ENCODE data around the gene EPN2. TPM values are rescaled to one million over a fixed set of nuclear protein-coding genes. Genes with fewer than 3 reads are reported as not detected.

Gene EPN2
- total RNA-seq, 1 experiment from 2014 or later = 57.8 TPM

DNA sequence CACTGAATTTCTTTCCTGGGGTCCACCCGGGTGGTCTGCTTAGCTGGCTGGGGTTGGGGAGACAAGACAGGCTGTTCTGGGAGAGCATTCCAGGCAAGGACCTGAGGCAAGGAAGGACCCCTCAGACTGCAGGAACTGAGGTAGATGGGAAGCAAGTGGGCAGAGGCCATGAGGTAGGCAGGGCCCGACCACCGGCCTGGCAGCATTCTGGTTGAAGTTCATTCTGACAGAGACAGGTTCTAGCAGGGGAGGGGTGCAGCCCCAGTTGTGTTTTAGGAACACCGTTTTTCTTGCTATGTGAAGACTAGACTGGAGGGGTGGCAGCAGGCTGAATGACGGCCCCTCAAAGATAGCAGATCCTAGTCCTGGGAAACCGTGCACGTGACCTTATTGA lies 107.9 kb downstream of the EPN2 start:
- no peak overlapping the region for H3K9ac ChIP-seq (ENCODE audit: extremely low read depth, insufficient read length, low read length)
- TF ChIP-seq, protein P1, sequence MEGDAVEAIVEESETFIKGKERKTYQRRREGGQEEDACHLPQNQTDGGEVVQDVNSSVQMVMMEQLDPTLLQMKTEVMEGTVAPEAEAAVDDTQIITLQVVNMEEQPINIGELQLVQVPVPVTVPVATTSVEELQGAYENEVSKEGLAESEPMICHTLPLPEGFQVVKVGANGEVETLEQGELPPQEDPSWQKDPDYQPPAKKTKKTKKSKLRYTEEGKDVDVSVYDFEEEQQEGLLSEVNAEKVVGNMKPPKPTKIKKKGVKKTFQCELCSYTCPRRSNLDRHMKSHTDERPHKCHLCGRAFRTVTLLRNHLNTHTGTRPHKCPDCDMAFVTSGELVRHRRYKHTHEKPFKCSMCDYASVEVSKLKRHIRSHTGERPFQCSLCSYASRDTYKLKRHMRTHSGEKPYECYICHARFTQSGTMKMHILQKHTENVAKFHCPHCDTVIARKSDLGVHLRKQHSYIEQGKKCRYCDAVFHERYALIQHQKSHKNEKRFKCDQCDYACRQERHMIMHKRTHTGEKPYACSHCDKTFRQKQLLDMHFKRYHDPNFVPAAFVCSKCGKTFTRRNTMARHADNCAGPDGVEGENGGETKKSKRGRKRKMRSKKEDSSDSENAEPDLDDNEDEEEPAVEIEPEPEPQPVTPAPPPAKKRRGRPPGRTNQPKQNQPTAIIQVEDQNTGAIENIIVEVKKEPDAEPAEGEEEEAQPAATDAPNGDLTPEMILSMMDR (conservative IDR thresholded peaks at IDR 0.05) = no peak
- no peaks in the 10 kb centered on the region for H3K79me2 ChIP-seq (ENCODE audit: insufficient read depth, low read length)
- H3K27ac Mint-ChIP-seq = peak overlapping the region in 1 of 3 experiments; percentile 70; a peak in 1 of 7 replicates
- H4K20me1 ChIP-seq (ENCODE audit: control insufficient read depth, insufficient read depth, insufficient read length) = no peaks in the 10 kb centered on the region
- H3K56ac ChIP-seq (ENCODE audit: insufficient read length, low read depth, low read length) = no peak overlapping the region
- no peak overlapping the region for H3T11ph ChIP-seq (ENCODE audit: low read length)
- H2AK5ac ChIP-seq (ENCODE audit: insufficient read length, low read length) = no peak overlapping the region
- no peaks in the 10 kb centered on the region for H3K79me1 ChIP-seq (ENCODE audit: insufficient read depth, low read depth, low read length, poor library complexity, severe bottlenecking)
- H2BK15ac ChIP-seq (ENCODE audit: low read depth, low read length) = no peak overlapping the region
- no peak overlapping the region for H2BK20ac ChIP-seq (ENCODE audit: low read depth, low read length, poor library complexity, severe bottlenecking)
- no peak overlapping the region for H2BK12ac ChIP-seq (ENCODE audit: insufficient read length, low read depth, low read length)
- H3K14ac ChIP-seq (ENCODE audit: insufficient read depth, low read length) = no peak overlapping the region
- H2BK5ac ChIP-seq (ENCODE audit: insufficient read length, low read length) = no peak overlapping the region
- no peaks in the 10 kb centered on the region for H3K23me2 ChIP-seq (ENCODE audit: insufficient read length, low read depth, low read length, poor library complexity, severe bottlenecking)
- H4K8ac ChIP-seq (replicated peaks; ENCODE audit: insufficient read length, low read depth, low read length) = no peak overlapping the region
- no peak overlapping the region for H3K27ac ChIP-seq (ENCODE audit: insufficient read length, low read depth, low read length)
- no peaks in the 10 kb centered on the region for H3K9me3 Mint-ChIP-seq
- H3K4me2 ChIP-seq (ENCODE audit: insufficient read depth, insufficient read length, low read length) = no peak overlapping the region
- H3K27me3 ChIP-seq (ENCODE audit: insufficient read depth, low read length) = no peaks in the 10 kb centered on the region
- no peak overlapping the region for H3K23ac ChIP-seq (ENCODE audit: insufficient read length, low read depth, low read length)
- no peak overlapping the region for H3K4me3 Mint-ChIP-seq
- H4K5ac ChIP-seq (ENCODE audit: insufficient read length, low read depth, low read length) = no peak overlapping the region
- peaks cover 6 to 21% (median 11%) of the 10 kb centered on the region in 3 experiments; a peak in 6 of 7 replicates for H3K36me3 Mint-ChIP-seq (ENCODE audit: insufficient read depth in 1 of 3, low read depth in 3 of 3)
- H3K4ac ChIP-seq (ENCODE audit: low read depth, low read length) = no peak overlapping the region
- no peak overlapping the region for H3K18ac ChIP-seq (ENCODE audit: insufficient read length, low read depth, low read length)
- no peak overlapping the region for H2AFZ ChIP-seq (ENCODE audit: low read length)
- no peaks in the 10 kb centered on the region for H3K27me3 Mint-ChIP-seq (ENCODE audit: low read depth)
- no peaks in the 10 kb centered on the region for H3K9me3 ChIP-seq (ENCODE audit: control insufficient read depth, low read depth, low read length)
- H3K4me1 ChIP-seq (ENCODE audit: insufficient read depth, low read length) = no peaks in the 10 kb centered on the region
- DNase-seq = peak; percentile 24
- peaks cover 10 to 17% of the 10 kb centered on the region in 2 experiments for H3K4me1 Mint-ChIP-seq
- H4K91ac ChIP-seq (ENCODE audit: insufficient read length, low read depth, low read length) = no peak overlapping the region
- no CpG with 5 or more reads among the region's 7 CpGs for WGBS (ENCODE audit: extremely low coverage, insufficient read length, low lambda C conversion rate)
- H2BK120ac ChIP-seq (ENCODE audit: low read depth, low read length, poor library complexity, severe bottlenecking) = no peak overlapping the region

Measured in H9 (cell line).